HEK293 (cell line): ENCODE measurements around the gene ZXDC.

Experiments
- CTCF ChIA-PET: fragments of 350-600 bp; formaldehyde crosslinking; extraction: SDS; loops from one replicate; lab custom pipeline; 2021; ENCODE audit warnings: antibody characterized with exemption; lab: Yijun Ruan, JAX
- POLR2A ChIA-PET: fragments of 300-600 bp; formaldehyde crosslinking; extraction: SDS; loops from one replicate; lab custom pipeline; 2020; ENCODE audit warnings: antibody characterized with exemption, inconsistent platforms; lab: Yijun Ruan, JAX
- H3K27ac ChIP-seq: fragments of 200-500 bp; sonication (Bioruptor generic); 2 replicates; pipeline ENCODE4 v1.5.1; 2014; ENCODE audit warnings: low read depth, low read length, control low read depth, inconsistent platforms; ENCODE audit errors: extremely low read depth
- H3K36me3 ChIP-seq, 2 experiments: fragments of 200-500 bp in 1 of 2; sonication (Bioruptor generic) in 1 of 2; 1 replicate in 1 of 2; 2 replicates in 1 of 2; pipeline ENCODE4 v1.5.1; 2014 to 2017; ENCODE audit warnings: inconsistent platforms in 2 of 2, low read length in 2 of 2; ENCODE audit not compliant: control insufficient read depth in 2 of 2, insufficient read depth in 1 of 2
- H3K4me1 ChIP-seq: fragments of 200-500 bp; sonication (Bioruptor generic); 2 replicates; pipeline ENCODE4 v1.5.1; 2014; ENCODE audit warnings: mild to moderate bottlenecking, low read length, inconsistent platforms; ENCODE audit not compliant: control insufficient read depth, insufficient read depth
- H3K4me3 ChIP-seq: 2 replicates; pipeline ENCODE4 v1.5.1; 2011; ENCODE audit warnings: low read depth, mild to moderate bottlenecking, control low read depth, low read length, moderate library complexity
- H3K9me3 ChIP-seq: fragments of 200-500 bp; sonication (Bioruptor generic); 2 replicates; pipeline ENCODE4 v1.5.1; 2014; ENCODE audit warnings: low read depth, low read length, inconsistent platforms; ENCODE audit not compliant: control insufficient read depth, insufficient read depth
- AEBP2 ChIP-seq: fragments of 450-650 bp; formaldehyde crosslinking; IDR thresholded peaks from 2 replicates; pipeline ENCODE4 v1.5.1; 2016; ENCODE audit warnings: missing biosample characterization, missing genetic modification characterization, borderline replicate concordance
- FEZF1 ChIP-seq: fragments of 450-650 bp; formaldehyde crosslinking; IDR thresholded peaks from 2 replicates; pipeline ENCODE4 v1.5.1; 2016; ENCODE audit warnings: missing biosample characterization, missing genetic modification characterization
- GLIS1 ChIP-seq: fragments of 450-650 bp; formaldehyde crosslinking; IDR thresholded peaks from 2 replicates; pipeline ENCODE4 v1.5.1; 2016; ENCODE audit warnings: missing biosample characterization, missing genetic modification characterization
- HOXA7 ChIP-seq: sonication (generic); formaldehyde crosslinking; IDR thresholded peaks from 2 replicates; pipeline ENCODE4 v1.8.1; 2022; ENCODE audit warnings: missing genetic modification reagents, borderline replicate concordance
- INSM2 ChIP-seq: fragments of 450-650 bp; formaldehyde crosslinking; IDR thresholded peaks from 2 replicates; pipeline ENCODE4 v1.5.1; 2016; ENCODE audit warnings: missing biosample characterization, missing genetic modification characterization
- PATZ1 ChIP-seq: fragments of 450-650 bp; formaldehyde crosslinking; IDR thresholded peaks from 2 replicates; pipeline ENCODE4 v1.5.1; 2016; ENCODE audit warnings: missing biosample characterization, missing genetic modification characterization
- SALL2 ChIP-seq: fragments of 450-650 bp; formaldehyde crosslinking; IDR thresholded peaks from 2 replicates; pipeline ENCODE4 v1.5.0; 2017; ENCODE audit warnings: missing biosample characterization, mild to moderate bottlenecking, missing genetic modification characterization, borderline replicate concordance
- SP2 ChIP-seq: fragments of 450-650 bp; formaldehyde crosslinking; IDR thresholded peaks from 2 replicates; pipeline ENCODE4 v1.5.1; 2016; ENCODE audit warnings: missing biosample characterization, missing genetic modification characterization
- TRIM28 ChIP-seq: IDR thresholded peaks from 2 replicates; pipeline ENCODE4 v1.6.1; 2011; ENCODE audit warnings: low read length, control low read depth, borderline replicate concordance
- ZBTB20 ChIP-seq: fragments of 450-650 bp; formaldehyde crosslinking; IDR thresholded peaks from 2 replicates; pipeline ENCODE4 v1.5.1; 2016; ENCODE audit warnings: missing biosample characterization, missing genetic modification characterization
- ZBTB48 ChIP-seq: fragments of 450-650 bp; formaldehyde crosslinking; IDR thresholded peaks from 2 replicates; pipeline ENCODE4 v1.5.1; 2016; ENCODE audit warnings: missing biosample characterization, missing genetic modification characterization
- ZNF10 ChIP-seq: fragments of 450-650 bp; formaldehyde crosslinking; IDR thresholded peaks from 2 replicates; pipeline ENCODE4 v1.5.1; 2017; ENCODE audit warnings: missing biosample characterization, missing genetic modification characterization
- ZNF2 ChIP-seq: fragments of 450-650 bp; formaldehyde crosslinking; IDR thresholded peaks from 2 replicates; pipeline ENCODE4 v1.5.1; 2016; ENCODE audit warnings: missing biosample characterization, missing genetic modification characterization
- ZNF202 ChIP-seq: fragments of 450-650 bp; formaldehyde crosslinking; IDR thresholded peaks from 2 replicates; pipeline ENCODE4 v1.5.1; 2016; ENCODE audit warnings: missing biosample characterization, missing genetic modification characterization, borderline replicate concordance
- ZNF23 ChIP-seq: fragments of 450-650 bp; formaldehyde crosslinking; IDR thresholded peaks from 2 replicates; pipeline ENCODE4 v1.5.1; 2016; ENCODE audit warnings: missing biosample characterization, missing genetic modification characterization, borderline replicate concordance
- ZNF239 ChIP-seq: fragments of 450-650 bp; formaldehyde crosslinking; IDR thresholded peaks from 2 replicates; pipeline ENCODE4 v1.5.1; 2016; ENCODE audit warnings: missing biosample characterization, missing genetic modification characterization
- ZNF266 ChIP-seq: fragments of 450-650 bp; formaldehyde crosslinking; IDR thresholded peaks from 2 replicates; pipeline ENCODE4 v1.5.1; 2016; ENCODE audit warnings: missing biosample characterization, missing genetic modification characterization, low read depth
- ZNF280C ChIP-seq: fragments of 450-650 bp; formaldehyde crosslinking; IDR thresholded peaks from 2 replicates; pipeline ENCODE4 v1.5.1; 2016; ENCODE audit warnings: missing biosample characterization, missing genetic modification characterization
- ZNF354C ChIP-seq: fragments of 450-650 bp; formaldehyde crosslinking; IDR thresholded peaks from 2 replicates; pipeline ENCODE4 v1.5.1; 2016; ENCODE audit warnings: missing biosample characterization, missing genetic modification characterization, low read depth, borderline replicate concordance
- ZNF473 ChIP-seq: fragments of 450-650 bp; formaldehyde crosslinking; IDR thresholded peaks from 2 replicates; pipeline ENCODE4 v1.5.1; 2017; ENCODE audit warnings: missing biosample characterization, missing genetic modification characterization
- ZNF530 ChIP-seq: fragments of 450-650 bp; formaldehyde crosslinking; IDR thresholded peaks from 2 replicates; pipeline ENCODE4 v1.5.1; 2016; ENCODE audit warnings: low read depth, missing biosample characterization, missing genetic modification characterization
- ZNF585B ChIP-seq: fragments of 450-650 bp; formaldehyde crosslinking; IDR thresholded peaks from 2 replicates; pipeline ENCODE4 v1.5.1; 2016; ENCODE audit warnings: missing biosample characterization, missing genetic modification characterization
- ZNF596 ChIP-seq: fragments of 450-650 bp; IDR thresholded peaks from 2 replicates; pipeline ENCODE4 v1.5.0; 2018; ENCODE audit warnings: missing biosample characterization, mild to moderate bottlenecking, missing genetic modification characterization, moderate library complexity
- ZNF654 ChIP-seq: fragments of 450-650 bp; formaldehyde crosslinking; IDR thresholded peaks from 2 replicates; pipeline ENCODE4 v1.5.1; 2016; ENCODE audit warnings: low read depth, missing biosample characterization, missing genetic modification characterization
- ZNF776 ChIP-seq: fragments of 450-650 bp; formaldehyde crosslinking; IDR thresholded peaks from 2 replicates; pipeline ENCODE4 v1.5.0; 2017; ENCODE audit warnings: missing biosample characterization, missing genetic modification characterization, borderline replicate concordance
- ZNF791 ChIP-seq: fragments of 450-650 bp; formaldehyde crosslinking; IDR thresholded peaks from 2 replicates; pipeline ENCODE4 v1.5.1; 2016; ENCODE audit warnings: missing biosample characterization, missing genetic modification characterization
- ZSCAN16 ChIP-seq: fragments of 450-650 bp; formaldehyde crosslinking; IDR thresholded peaks from 2 replicates; pipeline ENCODE4 v1.5.1; 2016; ENCODE audit warnings: missing biosample characterization, missing genetic modification characterization

The ZXDC gene

GRCh38 chr3:126461450-126462070, 14.1 kb downstream of the ZXDC start:
- Histone ChIP-seq H3K9me3 (no peaks in the 10 kb centered on the region), H3K4me1 (no peaks in the 10 kb centered on the region), H3K36me3 (peaks cover 5 to 94% of the 10 kb centered on the region in 2 experiments), H3K27ac (no peak overlapping the region), H3K4me3 (no peak overlapping the region)
- CTCF ChIA-PET, result no interaction called here
- TF ChIP-seq SALL2 (tag by site-specific recombination) (no peak), ZNF10 (no peak), ZNF473 (tag by site-specific recombination) (no peak), ZNF23 (tag by site-specific recombination) (no peak), HOXA7 (CRISPR knock-in tag) (no peak), INSM2 (tag by site-specific recombination) (no peak), ZNF654 (tag by site-specific recombination) (no peak), ZNF280C (tag by site-specific recombination) (no peak), ZNF354C (tag by site-specific recombination) (no peak), ZNF530 (tag by site-specific recombination) (no peak), TRIM28 (no peak), ZBTB20 (tag by site-specific recombination) (no peak), ZNF776 (tag by site-specific recombination) (no peak)
- TF ChIP-seq, all 188 proteins: peak for 0
- POLR2A ChIA-PET, result no interaction called here

GRCh38 chr3:126460381-126460780, 15.3 kb downstream of the ZXDC start:
- POLR2A ChIA-PET, result no interaction called here
- Histone ChIP-seq H3K36me3 (peaks cover 5 to 93% of the 10 kb centered on the region in 2 experiments), H3K4me3 (no peak overlapping the region), H3K27ac (no peak overlapping the region), H3K4me1 (no peaks in the 10 kb centered on the region), H3K9me3 (no peaks in the 10 kb centered on the region)
- CTCF ChIA-PET, result no interaction called here
- TF ChIP-seq ZBTB48 (tag by site-specific recombination) (no peak), GLIS1 (tag by site-specific recombination) (no peak), ZNF266 (tag by site-specific recombination) (no peak), ZNF596 (tag by site-specific recombination) (no peak), PATZ1 (tag by site-specific recombination) (no peak), ZNF239 (tag by site-specific recombination) (no peak), ZSCAN16 (tag by site-specific recombination) (no peak), ZNF23 (tag by site-specific recombination) (no peak), AEBP2 (tag by site-specific recombination) (no peak), ZNF2 (tag by site-specific recombination) (no peak), ZNF791 (tag by site-specific recombination) (no peak), SP2 (no peak), FEZF1 (tag by site-specific recombination) (no peak), ZNF202 (tag by site-specific recombination) (no peak), ZBTB20 (tag by site-specific recombination) (no peak), ZNF585B (tag by site-specific recombination) (no peak)
